Left kidney (tissue), 8 donors: Measurements from ENCODE around the gene C19orf47. TPM values are rescaled to one million over a fixed set of nuclear protein-coding genes. Genes with fewer than 3 reads are reported as not detected.

Experiments used
- DNase-seq: peaks from one replicate; pipeline ENCODE4 v3.0.0-alpha.2; 2013
- long read RNA-seq, 8 donors: transcript quantifications; one replicate each; lab custom pipeline, GENCODE V29; 2026
- polyA plus RNA-seq: library from polyadenylated mRNA; unstranded; fragments of 120-200 nt; gene quantifications from one replicate; pipeline ENCODE4 v1.2.1, GENCODE V29; 2013; ENCODE audit not compliant: insufficient read length

C19orf47 gene
- 8.4 TPM for polyA plus RNA-seq
- long read RNA-seq, donor 1, result 0 reads
- long read RNA-seq, donor 2, partial matches to known transcripts, result 0 of 2 reads
- long read RNA-seq, donor 2, other reads (novel, unspliced or antisense), result 0 of 2 reads
- long read RNA-seq, donor 3, partial matches to known transcripts, result 0 of 1 reads
- long read RNA-seq, donor 3, other reads (novel, unspliced or antisense), result 0 of 1 reads
- long read RNA-seq, donor 4, result 0 reads
- long read RNA-seq, donor 5, partial matches to known transcripts, result 0 of 1 reads
- long read RNA-seq, donor 5, other reads (novel, unspliced or antisense), result 0 of 1 reads
- long read RNA-seq, donor 6, partial matches to known transcripts, result 0 of 1 reads
- long read RNA-seq, donor 6, other reads (novel, unspliced or antisense), result 0 of 1 reads
- long read RNA-seq, donor 7, partial matches to known transcripts, result 0 of 4 reads
- long read RNA-seq, donor 7, other reads (novel, unspliced or antisense), result 0 of 4 reads
- long read RNA-seq, donor 8, partial matches to known transcripts, result 0 of 1 reads
- long read RNA-seq, donor 8, other reads (novel, unspliced or antisense), result 0 of 1 reads

- peak; percentile 98 for DNase-seq
Observed at GRCh38 chr19:40348125-40348913, at the start of gene C19orf47, which contains the start of gene PLD3. Gene C19orf47, minus strand, starts transcription at chr19:40348397. Its CDS starts 6,540 bp downstream, at chr19:40341857. Gene PLD3, plus strand, starts transcription at chr19:40348695. Its CDS starts 17,789 bp downstream, at chr19:40366484.

- DNase-seq, result no peak
Observed at GRCh38 chr19:40397568-40397906, 49.3 kb upstream of the C19orf47 start.

GRCh38 chr19:40396886-40397567, 48.8 kb upstream of the C19orf47 start:
- no peak for DNase-seq

GRCh38 chr19:40395956-40396355, 47.8 kb upstream of the C19orf47 start:
- no peak for DNase-seq

- DNase-seq, result no peak
Observed at GRCh38 chr19:40394816-40395210, 46.6 kb upstream of the C19orf47 start.

- no peak for DNase-seq
Observed at GRCh38 chr19:40393894-40394815, 46.0 kb upstream of the C19orf47 start.

GRCh38 chr19:40392894-40393517, 44.8 kb upstream of the C19orf47 start:
- DNase-seq, result no peak

- DNase-seq, result no peak
Observed at GRCh38 chr19:40392123-40392522, 43.9 kb upstream of the C19orf47 start.

- no peak for DNase-seq
Observed at GRCh38 chr19:40390084-40390742, 42.0 kb upstream of the C19orf47 start, which contains the start of gene HIPK4. Gene HIPK4, minus strand, starts transcription at chr19:40390181. Its CDS starts 279 bp downstream, at chr19:40389902.

GRCh38 chr19:40389404-40390083, 41.3 kb upstream of the C19orf47 start:
- DNase-seq, result no peak

- no peak for DNase-seq
Observed at GRCh38 chr19:40388481-40388880, 40.3 kb upstream of the C19orf47 start.

GRCh38 chr19:40387155-40387554, 39.0 kb upstream of the C19orf47 start:
- no peak for DNase-seq

GRCh38 chr19:40383668-40384248, 35.6 kb upstream of the C19orf47 start:
- DNase-seq, result no peak

GRCh38 chr19:40381321-40381720, 33.1 kb upstream of the C19orf47 start:
- no peak for DNase-seq

- no peak for DNase-seq
Observed at GRCh38 chr19:40380199-40381037, 32.2 kb upstream of the C19orf47 start.

GRCh38 chr19:40379446-40380198, 31.4 kb upstream of the C19orf47 start:
- no peak for DNase-seq

GRCh38 chr19:40378509-40378908, 30.3 kb upstream of the C19orf47 start:
- DNase-seq, result no peak
